NCI-H526 treated with DMSO at 0.1 percent for 48 hours (cell line): ENCODE measurements around the gene OASL.

ENCODE experiments used
- DNase-seq: peaks from one replicate; lab custom pipeline; 2025; lab: John Stamatoyannopoulos, UW

The OASL gene

DNA sequence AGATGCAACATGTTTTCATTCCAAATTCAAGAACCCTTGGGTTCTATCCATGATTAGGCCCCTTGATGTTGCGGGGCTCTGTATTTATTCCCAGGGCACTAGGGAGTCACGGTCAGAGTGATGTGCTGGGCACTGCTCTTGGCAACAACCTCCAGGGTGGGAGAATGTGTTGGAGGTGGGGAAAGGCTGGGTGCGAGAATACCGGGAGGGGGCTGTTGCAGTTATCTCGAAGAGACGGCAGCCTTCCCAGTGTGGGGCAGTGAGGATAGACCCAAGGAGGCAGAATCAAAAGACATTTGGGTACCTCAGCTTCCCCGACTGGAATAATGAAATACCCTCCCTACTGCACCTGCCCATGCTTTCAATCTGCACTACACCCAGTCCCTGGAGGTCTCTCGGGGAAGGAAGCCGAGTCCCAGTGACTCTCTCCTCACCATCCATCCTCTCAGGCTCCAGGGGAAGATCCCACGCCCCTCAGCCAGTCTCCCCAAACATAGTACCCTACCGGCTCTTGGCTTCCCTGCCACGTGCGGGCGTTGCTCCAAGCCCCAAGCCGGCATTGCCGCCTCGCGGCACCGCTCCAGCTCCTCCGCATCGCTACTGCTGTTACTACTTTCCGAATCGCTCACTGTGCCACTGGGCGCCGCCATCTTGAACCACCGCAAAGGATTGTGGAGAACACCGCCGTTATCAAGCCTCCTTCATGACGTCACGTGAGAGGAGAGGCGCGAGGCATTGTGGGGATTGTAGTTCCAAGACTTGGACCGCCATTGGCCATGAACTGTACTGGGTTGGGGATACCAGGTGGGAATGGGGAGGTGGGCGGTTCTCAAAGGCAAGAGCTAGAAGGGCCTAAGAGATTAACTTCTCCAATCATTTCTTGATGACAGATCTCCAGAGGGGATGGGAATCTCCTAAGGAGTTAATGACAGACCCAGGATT is 22.9 kb downstream of the OASL start, which contains the start of gene C12orf43:
Gene C12orf43, minus strand, starts transcription at position 663 of the 942 bp plus-strand sequence. Its CDS starts 13 bp downstream, at position 650.
- DNase-seq, result peak; percentile 87

GRCh38 chr12:121013715-121014114 is 25.3 kb downstream of the OASL start:
- DNase-seq, result no peak

DNA sequence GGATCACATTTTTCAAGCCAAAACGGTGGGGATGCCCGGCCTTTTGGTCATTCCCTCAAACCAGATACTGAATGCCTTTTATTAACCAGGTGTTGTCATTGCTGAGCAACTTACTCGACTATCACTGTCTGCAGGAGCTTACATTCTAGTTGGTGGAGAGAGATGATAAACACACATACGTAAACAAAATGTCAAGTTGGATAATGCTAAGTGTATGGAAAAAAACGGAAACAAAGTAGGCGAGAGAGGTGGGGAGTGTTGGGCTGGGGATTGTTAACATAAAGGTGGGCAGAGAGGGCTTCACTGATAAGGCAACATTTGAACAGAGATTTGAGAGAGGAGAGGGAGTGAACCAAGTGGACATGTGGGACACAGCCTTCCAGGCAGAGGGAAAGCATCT is 27.2 kb downstream of the OASL start:
- DNase-seq, result no peak

DNA sequence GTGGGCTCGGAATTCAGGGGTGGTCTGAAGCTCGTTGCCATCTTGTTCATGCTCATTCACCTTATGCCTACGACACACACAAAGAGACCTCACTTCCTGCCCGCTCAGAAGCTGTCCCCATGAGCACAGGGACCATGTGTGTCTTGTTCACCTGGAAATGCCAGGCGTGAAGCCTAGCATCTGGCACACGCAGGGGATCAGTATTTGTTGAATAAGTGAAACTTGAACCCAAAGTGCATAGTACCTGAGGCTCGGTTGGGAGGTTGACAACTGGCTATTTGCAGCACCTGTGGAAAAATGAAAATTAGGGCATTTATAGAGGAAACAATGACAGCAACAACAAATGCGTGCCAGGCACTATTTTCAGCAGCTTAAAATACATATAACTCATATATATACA is 28.2 kb downstream of the OASL start:
- no peak for DNase-seq

- DNase-seq, result peak; percentile 23
Observed at GRCh38 chr12:121009741-121010140, 29.3 kb downstream of the OASL start.

- no peak for DNase-seq
Observed at GRCh38 chr12:121008347-121009098, 30.5 kb downstream of the OASL start.

- DNase-seq, result no peak
Observed at GRCh38 chr12:121005346-121005815, 33.7 kb downstream of the OASL start.

GRCh38 chr12:121004253-121004815 is 34.7 kb downstream of the OASL start:
- no peak for DNase-seq

DNA sequence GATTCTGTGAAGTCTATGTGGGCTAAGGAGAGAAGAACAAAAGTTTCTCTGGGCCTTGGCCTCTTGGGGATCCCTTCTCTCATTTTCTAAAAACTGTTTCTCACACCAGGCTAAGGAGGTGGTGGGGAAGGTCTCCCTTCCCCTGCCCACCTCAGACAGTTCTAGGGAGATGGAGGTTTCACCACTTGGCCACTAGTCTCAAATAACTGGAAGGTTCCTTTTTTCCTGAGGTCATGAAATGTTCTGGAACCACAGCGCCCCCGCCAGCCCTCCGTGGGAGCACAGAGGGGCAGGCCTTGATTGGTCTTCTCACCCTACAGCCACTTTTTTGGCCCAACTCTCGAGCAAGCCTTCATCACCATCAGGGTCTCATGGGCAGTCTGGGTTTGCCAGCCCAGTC is 35.4 kb downstream of the OASL start:
- DNase-seq, result no peak

DNA sequence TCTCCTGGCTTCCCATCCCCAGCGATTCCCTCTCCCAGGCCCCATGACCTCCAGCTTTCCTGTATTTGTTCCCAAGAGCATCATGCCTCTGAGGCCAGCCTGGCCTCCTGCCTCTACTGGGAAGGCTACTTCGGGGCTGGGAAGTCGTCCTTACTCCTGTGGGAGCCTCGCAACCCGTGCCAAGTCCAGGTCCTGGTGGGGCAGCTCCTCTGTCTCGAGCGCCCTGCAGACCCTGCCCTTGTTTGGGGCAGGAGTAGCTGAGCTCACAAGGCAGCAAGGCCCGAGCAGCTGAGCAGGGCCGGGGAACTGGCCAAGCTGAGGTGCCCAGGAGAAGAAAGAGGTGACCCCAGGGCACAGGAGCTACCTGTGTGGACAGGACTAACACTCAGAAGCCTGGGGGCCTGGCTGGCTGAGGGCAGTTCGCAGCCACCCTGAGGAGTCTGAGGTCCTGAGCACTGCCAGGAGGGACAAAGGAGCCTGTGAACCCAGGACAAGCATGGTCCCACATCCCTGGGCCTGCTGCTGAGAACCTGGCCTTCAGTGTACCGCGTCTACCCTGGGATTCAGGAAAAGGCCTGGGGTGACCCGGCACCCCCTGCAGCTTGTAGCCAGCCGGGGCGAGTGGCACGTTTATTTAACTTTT is 37.1 kb downstream of the OASL start:
- DNase-seq, result no peak

- DNase-seq, result no peak
Observed at GRCh38 chr12:121001060-121001459, 38.0 kb downstream of the OASL start.

GRCh38 chr12:121000530-121000929 is 38.5 kb downstream of the OASL start:
- no peak for DNase-seq

DNA sequence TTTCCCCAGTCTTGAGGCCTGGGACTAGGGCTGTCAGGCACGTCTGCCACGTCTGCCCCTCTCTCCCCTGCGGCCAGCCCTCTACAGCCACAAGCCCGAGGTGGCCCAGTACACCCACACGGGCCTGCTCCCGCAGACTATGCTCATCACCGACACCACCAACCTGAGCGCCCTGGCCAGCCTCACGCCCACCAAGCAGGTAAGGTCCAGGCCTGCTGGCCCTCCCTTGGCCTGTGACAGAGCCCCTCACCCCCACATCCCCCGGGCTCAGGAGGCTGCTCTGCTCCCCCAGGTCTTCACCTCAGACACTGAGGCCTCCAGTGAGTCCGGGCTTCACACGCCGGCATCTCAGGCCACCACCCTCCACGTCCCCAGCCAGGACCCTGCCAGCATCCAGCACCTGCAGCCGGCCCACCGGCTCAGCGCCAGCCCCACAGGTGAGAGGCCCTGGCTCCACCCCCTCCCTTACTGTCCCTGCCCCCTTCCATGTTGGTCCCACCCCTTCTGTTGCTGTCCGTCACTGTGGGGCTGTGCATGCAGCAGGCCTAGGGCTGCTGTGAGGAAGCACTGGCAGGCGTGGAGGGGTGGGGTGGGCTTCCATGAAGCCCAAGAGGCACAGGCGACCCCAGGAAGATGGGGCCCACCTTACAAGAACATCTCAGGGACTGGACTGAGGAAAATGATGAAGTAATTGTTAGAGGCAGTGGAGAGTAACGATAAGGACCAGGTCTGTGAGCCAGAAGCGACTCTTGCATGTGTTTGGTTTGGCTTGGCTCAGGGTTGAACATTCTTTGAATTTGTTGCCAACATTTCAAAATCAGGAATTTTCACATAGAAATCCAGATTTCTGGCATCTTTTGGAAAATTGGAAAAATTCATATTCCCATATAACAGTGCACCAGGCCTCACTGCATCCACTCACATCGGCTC is 39.6 kb downstream of the OASL start:
- DNase-seq, result no peak

GRCh38 chr12:120998435-120998834 is 40.6 kb downstream of the OASL start:
- DNase-seq, result no peak

GRCh38 chr12:120997448-120997847 is 41.6 kb downstream of the OASL start:
- no peak for DNase-seq

GRCh38 chr12:120996133-120996746 is 42.8 kb downstream of the OASL start:
- DNase-seq, result no peak

GRCh38 chr12:120994589-120995337 is 44.3 kb downstream of the OASL start:
- no peak for DNase-seq

DNA sequence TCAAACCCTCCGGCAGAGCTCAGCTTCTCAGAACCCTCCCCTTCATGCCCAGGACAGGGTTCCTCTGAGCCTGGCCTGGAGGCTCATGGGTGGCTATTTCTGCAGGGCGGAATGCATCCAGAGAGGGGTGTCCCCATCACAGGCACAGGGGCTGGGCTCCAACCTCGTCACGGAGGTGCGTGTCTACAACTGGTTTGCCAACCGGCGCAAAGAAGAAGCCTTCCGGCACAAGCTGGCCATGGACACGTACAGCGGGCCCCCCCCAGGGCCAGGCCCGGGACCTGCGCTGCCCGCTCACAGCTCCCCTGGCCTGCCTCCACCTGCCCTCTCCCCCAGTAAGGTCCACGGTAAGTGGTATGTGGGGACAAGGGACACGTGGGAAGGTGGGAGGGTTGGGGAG is 45.0 kb downstream of the OASL start:
- DNase-seq, result no peak

DNA sequence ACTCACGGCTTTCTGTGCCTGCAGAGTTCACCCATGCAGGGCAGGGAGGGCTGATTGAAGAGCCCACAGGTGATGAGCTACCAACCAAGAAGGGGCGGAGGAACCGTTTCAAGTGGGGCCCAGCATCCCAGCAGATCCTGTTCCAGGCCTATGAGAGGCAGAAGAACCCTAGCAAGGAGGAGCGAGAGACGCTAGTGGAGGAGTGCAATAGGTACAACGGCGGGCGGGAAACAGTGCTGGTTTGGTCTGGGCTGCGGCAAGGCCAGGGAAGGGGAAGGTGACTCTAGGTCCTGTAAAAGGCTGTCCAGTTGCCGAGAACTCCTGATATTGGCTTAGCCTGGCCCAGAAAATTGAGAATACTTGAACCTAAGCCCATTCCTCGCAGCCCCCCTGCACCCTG is 45.5 kb downstream of the OASL start:
- no peak for DNase-seq

DNA sequence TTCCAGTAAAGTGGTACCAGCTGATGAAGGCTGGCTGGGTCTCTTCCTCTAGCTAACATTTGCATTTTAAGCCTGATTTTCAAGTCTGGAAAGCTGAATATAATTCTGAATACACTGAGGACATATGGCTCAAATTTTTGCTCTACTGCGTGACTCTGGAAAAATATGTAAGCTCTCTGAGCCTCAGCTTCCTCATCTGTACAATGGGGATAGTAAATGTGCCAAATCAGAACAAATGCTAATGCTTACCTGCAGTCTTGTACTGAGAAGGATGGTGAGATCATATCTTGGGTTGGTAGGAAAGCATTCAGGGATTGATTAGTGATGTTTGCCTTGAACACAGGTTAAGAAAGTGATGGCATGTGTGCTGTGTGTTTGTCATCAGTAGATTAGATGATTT is 46.1 kb downstream of the OASL start:
- no peak for DNase-seq
